PC-3 (cell line): Measurements from ENCODE around the gene PTPRN2. TPM values are rescaled to one million over a fixed set of nuclear protein-coding genes. Genes with fewer than 3 reads are reported as not detected.
"Not testable (repeated sequence)": the region's sequence is repeated elsewhere in the genome, so short reads cannot be mapped to it uniquely, and the experiment has no call there.

Experiments
- ATAC-seq: fragments of 200-7000 bp; cut with Tn5 transposase; 2 replicates; pipeline ENCODE4 v1.9.1; 2020; ENCODE audit warnings: mild to moderate bottlenecking, moderate library complexity
- BruUV-seq: library from RNA; stranded (reverse); fragments of 400-500 nt; replicated peaks from 2 replicates; lab custom pipeline; 2021; lab: Mats Ljungman, UMichigan
- CTCF ChIA-PET: fragments of 300-600 bp; sonication (Branson Sonifier 250); formaldehyde crosslinking; loops from one replicate; lab custom pipeline; 2022; ENCODE audit warnings: antibody characterized with exemption; lab: Charles Lee
- POLR2A ChIA-PET: fragments of 300-600 bp; sonication (Branson Sonifier 250); formaldehyde crosslinking; loops from one replicate; lab custom pipeline; 2022; ENCODE audit warnings: antibody characterized with exemption; ENCODE audit not compliant: unreplicated experiment; lab: Charles Lee
- DNase-seq: peaks from one replicate; pipeline ENCODE4 v3.0.0-alpha.2; 2015
- H2AFZ ChIP-seq: fragments of 300-600 bp; sonication (generic); 2 replicates; pipeline ENCODE4 v1.6.0; 2016; ENCODE audit warnings: antibody characterized with exemption, low read length
- H3F3A ChIP-seq: fragments of 300-600 bp; sonication (generic); one replicate; pipeline ENCODE4 v1.6.0; 2017; ENCODE audit warnings: antibody characterized with exemption, low read length, control low read depth, mild to moderate bottlenecking; ENCODE audit not compliant: unreplicated experiment
- H3K27ac ChIP-seq: fragments of 300-600 bp; sonication (generic); 2 replicates; pipeline ENCODE4 v1.5.1; 2016; ENCODE audit warnings: mild to moderate bottlenecking, low read length
- H3K27me3 ChIP-seq: fragments of 300-600 bp; sonication (generic); 2 replicates; pipeline ENCODE4 v1.6.1; 2016; ENCODE audit warnings: low read length, mixed read lengths
- H3K36me3 ChIP-seq: fragments of 300-600 bp; sonication (generic); 2 replicates; pipeline ENCODE4 v1.6.1; 2016; ENCODE audit warnings: low read depth, mixed run types, low read length, mixed read lengths
- H3K4me1 ChIP-seq: fragments of 300-600 bp; sonication (generic); 2 replicates; pipeline ENCODE4 v1.5.1; 2016; ENCODE audit warnings: low read length; ENCODE audit not compliant: insufficient read depth
- H3K4me2 ChIP-seq: fragments of 300-600 bp; sonication (generic); 2 replicates; pipeline ENCODE4 v1.6.0; 2016; ENCODE audit warnings: low read length
- H3K4me3 ChIP-seq: fragments of 300-600 bp; sonication (generic); 2 replicates; pipeline ENCODE4 v1.5.1; 2016; ENCODE audit warnings: mild to moderate bottlenecking, low read length, mixed read lengths
- H3K79me2 ChIP-seq: fragments of 300-600 bp; sonication (generic); 2 replicates; pipeline ENCODE4 v1.6.1; 2017; ENCODE audit warnings: low read length, mixed read lengths
- H3K9ac ChIP-seq: fragments of 300-600 bp; sonication (generic); 2 replicates; pipeline ENCODE4 v1.6.0; 2016; ENCODE audit warnings: mild to moderate bottlenecking, low read length
- H3K9me2 ChIP-seq: fragments of 300-600 bp; sonication (generic); replicated peaks from 2 replicates; pipeline ENCODE4 v1.6.1; 2016; ENCODE audit warnings: mixed run types, low read length, mixed read lengths
- H3K9me3 ChIP-seq: fragments of 300-600 bp; sonication (generic); 2 replicates; pipeline ENCODE4 v1.6.1; 2016; ENCODE audit warnings: low read length, mixed read lengths
- H4K20me1 ChIP-seq: fragments of 300-600 bp; sonication (generic); 2 replicates; pipeline ENCODE4 v1.6.1; 2016; ENCODE audit warnings: low read length, mixed read lengths
- EZH2 ChIP-seq: fragments of 300-600 bp; sonication (generic); IDR thresholded peaks from one replicate; pipeline ENCODE4 v1.6.1; 2017; ENCODE audit warnings: antibody characterized with exemption, mild to moderate bottlenecking, low read length; ENCODE audit not compliant: unreplicated experiment
- EZH2phosphoT487 ChIP-seq: fragments of 300-600 bp; sonication (generic); IDR thresholded peaks from 2 replicates; pipeline ENCODE4 v1.6.1; 2018; ENCODE audit warnings: mild to moderate bottlenecking, antibody characterized with exemption, low read length, borderline replicate concordance
- intact Hi-C: fragments of 100-400 bp; cut with micrococcal nuclease; formaldehyde crosslinking; loops from 2 replicates; pipeline ENCODE4 v1.9.0; 2023
- total RNA-seq: library from RNA; depleted of rRNA; stranded (reverse); fragments of >200 nt; gene quantifications from 2 replicates; pipeline ENCODE4 v1.2.3, GENCODE V29; 2014
- TF ChIP-seq, protein P1 (sequence below): fragments of 300-600 bp; sonication (generic); conservative IDR thresholded peaks from 2 replicates; pipeline ENCODE4 v1.5.1; 2017; ENCODE audit warnings: antibody characterized with exemption, low read depth, mild to moderate bottlenecking, low read length

PTPRN2 gene
- total RNA-seq, 1 experiment from 2014 or later: 3.2 TPM

DNA sequence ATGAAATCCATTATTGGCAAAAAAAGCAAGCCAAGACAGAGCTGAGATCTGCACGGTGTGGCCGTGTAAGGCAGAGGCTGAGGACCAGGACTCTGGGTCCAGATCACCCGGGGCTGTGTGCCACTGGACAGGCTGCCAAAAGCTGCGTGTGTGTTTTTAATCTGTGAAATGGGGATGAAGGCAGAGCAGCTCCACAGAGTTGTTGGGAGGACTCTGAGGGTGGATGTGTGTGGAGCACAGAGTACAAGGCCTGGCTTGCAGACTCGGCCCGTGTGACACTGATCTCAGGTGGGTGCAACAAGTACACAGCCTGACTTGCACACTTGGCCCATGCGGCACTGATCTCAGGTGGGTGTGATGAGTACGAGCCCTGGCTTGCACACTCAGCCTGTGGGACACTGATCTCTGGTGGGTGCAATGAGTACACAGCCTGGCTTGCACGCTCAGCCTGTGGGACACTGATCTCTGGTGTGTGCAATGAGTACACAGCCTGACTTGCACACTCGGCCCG is 921.0 kb downstream of the PTPRN2 start:
- Histone ChIP-seq H3K27ac (no peak overlapping the region), H3K79me2 (0 out of 2 replicates have a peak, but pooled peaks cover 5% of the 10 kb centered on the region), H3K9ac (no peak overlapping the region), H3F3A (no peaks in the 10 kb centered on the region), H3K36me3 (no peaks in the 10 kb centered on the region), H3K4me1 (no peaks in the 10 kb centered on the region; the same call in 1 of the 2 replicates), H2AFZ (no peak overlapping the region), H3K4me2 (no peak overlapping the region), H3K4me3 (no peak overlapping the region), H4K20me1 (no peaks in the 10 kb centered on the region), H3K9me2 (no peaks in the 10 kb centered on the region), H3K27me3 (no peaks in the 10 kb centered on the region), H3K9me3 (no peaks in the 10 kb centered on the region)
- POLR2A ChIA-PET: no interaction called here
- CTCF ChIA-PET: no interaction called here
- no TSS peak for BruUV-seq
- DNase-seq (no peak), ATAC-seq (no peak)
- TF ChIP-seq EZH2 (no peak), EZH2phosphoT487 (no peak)
- TF ChIP-seq, protein P1, sequence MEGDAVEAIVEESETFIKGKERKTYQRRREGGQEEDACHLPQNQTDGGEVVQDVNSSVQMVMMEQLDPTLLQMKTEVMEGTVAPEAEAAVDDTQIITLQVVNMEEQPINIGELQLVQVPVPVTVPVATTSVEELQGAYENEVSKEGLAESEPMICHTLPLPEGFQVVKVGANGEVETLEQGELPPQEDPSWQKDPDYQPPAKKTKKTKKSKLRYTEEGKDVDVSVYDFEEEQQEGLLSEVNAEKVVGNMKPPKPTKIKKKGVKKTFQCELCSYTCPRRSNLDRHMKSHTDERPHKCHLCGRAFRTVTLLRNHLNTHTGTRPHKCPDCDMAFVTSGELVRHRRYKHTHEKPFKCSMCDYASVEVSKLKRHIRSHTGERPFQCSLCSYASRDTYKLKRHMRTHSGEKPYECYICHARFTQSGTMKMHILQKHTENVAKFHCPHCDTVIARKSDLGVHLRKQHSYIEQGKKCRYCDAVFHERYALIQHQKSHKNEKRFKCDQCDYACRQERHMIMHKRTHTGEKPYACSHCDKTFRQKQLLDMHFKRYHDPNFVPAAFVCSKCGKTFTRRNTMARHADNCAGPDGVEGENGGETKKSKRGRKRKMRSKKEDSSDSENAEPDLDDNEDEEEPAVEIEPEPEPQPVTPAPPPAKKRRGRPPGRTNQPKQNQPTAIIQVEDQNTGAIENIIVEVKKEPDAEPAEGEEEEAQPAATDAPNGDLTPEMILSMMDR: no peak
- intact Hi-C loops: no loop called here

DNA sequence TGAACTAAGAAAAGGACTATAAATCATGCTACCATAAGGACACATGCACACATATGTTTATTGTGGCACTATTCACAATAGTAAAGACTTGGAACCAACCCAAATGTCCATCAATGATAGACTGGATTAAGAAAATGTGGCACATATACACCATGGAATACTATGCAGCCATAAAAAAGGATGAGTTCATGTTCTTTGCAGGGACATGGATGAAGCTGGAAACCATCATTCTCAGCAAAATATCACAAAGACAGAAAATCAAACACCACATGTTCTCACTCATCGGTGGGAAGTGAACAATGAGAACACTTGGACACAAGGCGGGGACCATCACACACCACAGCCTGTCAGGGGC is 922.0 kb downstream of the PTPRN2 start:
- DNase-seq, H3K27ac ChIP-seq, intact Hi-C loops, H3K4me3 ChIP-seq, H4K20me1 ChIP-seq, H3K4me2 ChIP-seq, CTCF ChIA-PET, H3K9ac ChIP-seq, H2AFZ ChIP-seq, H3K79me2 ChIP-seq, H3K27me3 ChIP-seq, H3F3A ChIP-seq, ATAC-seq, POLR2A ChIA-PET, H3K9me2 ChIP-seq, H3K9me3 ChIP-seq, H3K36me3 ChIP-seq, H3K4me1 ChIP-seq, BruUV-seq: not testable (repeated sequence)

DNA sequence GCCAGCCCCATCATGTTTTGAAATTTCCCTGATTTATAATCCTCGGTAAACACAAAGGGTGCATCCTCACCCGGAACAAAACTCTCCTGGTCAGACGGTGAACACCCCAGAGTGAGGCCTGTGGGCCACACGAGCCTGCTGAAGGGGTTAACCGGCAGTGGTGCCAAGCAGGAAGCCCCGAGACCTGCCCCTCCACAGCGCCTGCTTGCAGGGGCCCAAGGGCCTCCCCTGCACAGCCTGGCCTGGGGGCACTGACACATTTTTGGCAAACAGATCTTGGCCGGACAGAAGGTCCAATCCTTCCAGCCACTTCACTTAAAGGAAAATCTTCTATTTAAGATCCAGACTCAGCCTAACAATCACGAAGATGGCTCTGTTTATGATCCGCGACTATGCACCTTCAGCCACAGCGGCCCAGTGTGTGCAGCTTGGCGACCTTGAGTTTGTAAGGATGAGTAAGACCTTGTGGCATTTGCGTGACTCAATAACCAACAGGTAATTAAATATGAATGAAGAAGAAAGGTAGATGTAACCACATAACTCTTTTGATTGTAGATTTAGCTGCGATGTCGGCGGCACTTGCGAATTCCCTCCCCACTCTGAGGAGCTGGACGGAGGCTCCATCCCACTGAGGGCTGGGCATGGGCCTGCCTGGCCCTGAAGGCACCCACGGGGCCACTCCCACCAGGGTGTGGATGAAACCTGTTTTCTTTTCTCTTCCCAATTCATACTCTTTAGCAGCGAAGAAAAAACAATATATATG is 922.6 kb downstream of the PTPRN2 start:
- TF ChIP-seq EZH2 (no peak), EZH2phosphoT487 (no peak)
- TF ChIP-seq, protein P1: no peak
- POLR2A ChIA-PET: no interaction called here
- no peaks in the 10 kb centered on the region for H3K27me3 ChIP-seq
- H3K4me2 ChIP-seq: no peak overlapping the region
- no peaks in the 10 kb centered on the region for H3K9me2 ChIP-seq
- H3K36me3 ChIP-seq: no peaks in the 10 kb centered on the region
- no peak overlapping the region for H3K9ac ChIP-seq
- peak; percentile 6 for DNase-seq
- H2AFZ ChIP-seq: no peak overlapping the region
- H3K79me2 ChIP-seq: 0 out of 2 replicates have a peak, but pooled peaks cover 2% of the 10 kb centered on the region
- no peaks in the 10 kb centered on the region for H3K4me1 ChIP-seq
- BruUV-seq: no TSS peak
- H3K9me3 ChIP-seq: no peaks in the 10 kb centered on the region
- H3K4me3 ChIP-seq: no peak overlapping the region
- H3F3A ChIP-seq: no peaks in the 10 kb centered on the region
- H3K27ac ChIP-seq: no peak overlapping the region
- ATAC-seq: peak; percentile 10
- intact Hi-C loops: no loop called here
- CTCF ChIA-PET: no interaction called here
- no peaks in the 10 kb centered on the region for H4K20me1 ChIP-seq
